ENCODE measurements around the gene MARK2.

DNA sequence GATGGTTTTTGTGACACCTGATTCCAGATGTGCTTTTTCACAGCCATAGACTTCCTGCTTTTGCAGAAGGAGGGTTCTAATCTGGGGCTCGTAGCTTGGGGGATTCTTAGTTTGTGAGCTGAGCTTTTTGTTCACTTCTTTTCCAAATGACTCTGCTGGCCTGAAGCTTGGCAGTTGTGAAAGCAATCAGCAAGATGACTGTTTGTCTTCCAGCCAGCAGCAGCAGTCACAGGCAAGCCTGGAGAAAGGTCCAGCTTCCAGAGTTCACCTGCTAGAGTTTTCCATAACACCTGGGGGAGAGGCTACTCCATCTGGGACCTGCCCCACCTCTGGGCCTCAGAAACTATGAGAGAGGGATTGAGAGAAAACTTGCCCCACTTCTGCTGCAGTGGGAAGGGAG lies 4.1 kb downstream of the MARK2 start:
- TF ChIP-seq TAF1 (IDR thresholded peaks at IDR 0.05; ENCODE audit: borderline replicate concordance, low read depth, low read length), result no peak
- no peak for TF ChIP-seq EZH2phosphoT487 (IDR thresholded peaks at IDR 0.05; ENCODE audit: borderline replicate concordance, low read depth)
- TF ChIP-seq, protein P1, sequence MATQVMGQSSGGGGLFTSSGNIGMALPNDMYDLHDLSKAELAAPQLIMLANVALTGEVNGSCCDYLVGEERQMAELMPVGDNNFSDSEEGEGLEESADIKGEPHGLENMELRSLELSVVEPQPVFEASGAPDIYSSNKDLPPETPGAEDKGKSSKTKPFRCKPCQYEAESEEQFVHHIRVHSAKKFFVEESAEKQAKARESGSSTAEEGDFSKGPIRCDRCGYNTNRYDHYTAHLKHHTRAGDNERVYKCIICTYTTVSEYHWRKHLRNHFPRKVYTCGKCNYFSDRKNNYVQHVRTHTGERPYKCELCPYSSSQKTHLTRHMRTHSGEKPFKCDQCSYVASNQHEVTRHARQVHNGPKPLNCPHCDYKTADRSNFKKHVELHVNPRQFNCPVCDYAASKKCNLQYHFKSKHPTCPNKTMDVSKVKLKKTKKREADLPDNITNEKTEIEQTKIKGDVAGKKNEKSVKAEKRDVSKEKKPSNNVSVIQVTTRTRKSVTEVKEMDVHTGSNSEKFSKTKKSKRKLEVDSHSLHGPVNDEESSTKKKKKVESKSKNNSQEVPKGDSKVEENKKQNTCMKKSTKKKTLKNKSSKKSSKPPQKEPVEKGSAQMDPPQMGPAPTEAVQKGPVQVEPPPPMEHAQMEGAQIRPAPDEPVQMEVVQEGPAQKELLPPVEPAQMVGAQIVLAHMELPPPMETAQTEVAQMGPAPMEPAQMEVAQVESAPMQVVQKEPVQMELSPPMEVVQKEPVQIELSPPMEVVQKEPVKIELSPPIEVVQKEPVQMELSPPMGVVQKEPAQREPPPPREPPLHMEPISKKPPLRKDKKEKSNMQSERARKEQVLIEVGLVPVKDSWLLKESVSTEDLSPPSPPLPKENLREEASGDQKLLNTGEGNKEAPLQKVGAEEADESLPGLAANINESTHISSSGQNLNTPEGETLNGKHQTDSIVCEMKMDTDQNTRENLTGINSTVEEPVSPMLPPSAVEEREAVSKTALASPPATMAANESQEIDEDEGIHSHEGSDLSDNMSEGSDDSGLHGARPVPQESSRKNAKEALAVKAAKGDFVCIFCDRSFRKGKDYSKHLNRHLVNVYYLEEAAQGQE (IDR thresholded peaks at IDR 0.05; ENCODE audit: low read depth, low read length), result no peak
- TF ChIP-seq SIN3A (IDR thresholded peaks at IDR 0.05; ENCODE audit: borderline replicate concordance, low read depth, low read length), result no peak
- TF ChIP-seq, protein P2, sequence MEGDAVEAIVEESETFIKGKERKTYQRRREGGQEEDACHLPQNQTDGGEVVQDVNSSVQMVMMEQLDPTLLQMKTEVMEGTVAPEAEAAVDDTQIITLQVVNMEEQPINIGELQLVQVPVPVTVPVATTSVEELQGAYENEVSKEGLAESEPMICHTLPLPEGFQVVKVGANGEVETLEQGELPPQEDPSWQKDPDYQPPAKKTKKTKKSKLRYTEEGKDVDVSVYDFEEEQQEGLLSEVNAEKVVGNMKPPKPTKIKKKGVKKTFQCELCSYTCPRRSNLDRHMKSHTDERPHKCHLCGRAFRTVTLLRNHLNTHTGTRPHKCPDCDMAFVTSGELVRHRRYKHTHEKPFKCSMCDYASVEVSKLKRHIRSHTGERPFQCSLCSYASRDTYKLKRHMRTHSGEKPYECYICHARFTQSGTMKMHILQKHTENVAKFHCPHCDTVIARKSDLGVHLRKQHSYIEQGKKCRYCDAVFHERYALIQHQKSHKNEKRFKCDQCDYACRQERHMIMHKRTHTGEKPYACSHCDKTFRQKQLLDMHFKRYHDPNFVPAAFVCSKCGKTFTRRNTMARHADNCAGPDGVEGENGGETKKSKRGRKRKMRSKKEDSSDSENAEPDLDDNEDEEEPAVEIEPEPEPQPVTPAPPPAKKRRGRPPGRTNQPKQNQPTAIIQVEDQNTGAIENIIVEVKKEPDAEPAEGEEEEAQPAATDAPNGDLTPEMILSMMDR (IDR thresholded peaks at IDR 0.05), result no peak
- no peak for TF ChIP-seq FOXM1 (IDR thresholded peaks at IDR 0.05; ENCODE audit: low read depth)
- TF ChIP-seq RAD21 (IDR thresholded peaks at IDR 0.05; ENCODE audit: low read length), result no peak
- no peak for TF ChIP-seq CHD2 (IDR thresholded peaks at IDR 0.05; ENCODE audit: low read length, partially characterized antibody)
- TF ChIP-seq, protein P3, sequence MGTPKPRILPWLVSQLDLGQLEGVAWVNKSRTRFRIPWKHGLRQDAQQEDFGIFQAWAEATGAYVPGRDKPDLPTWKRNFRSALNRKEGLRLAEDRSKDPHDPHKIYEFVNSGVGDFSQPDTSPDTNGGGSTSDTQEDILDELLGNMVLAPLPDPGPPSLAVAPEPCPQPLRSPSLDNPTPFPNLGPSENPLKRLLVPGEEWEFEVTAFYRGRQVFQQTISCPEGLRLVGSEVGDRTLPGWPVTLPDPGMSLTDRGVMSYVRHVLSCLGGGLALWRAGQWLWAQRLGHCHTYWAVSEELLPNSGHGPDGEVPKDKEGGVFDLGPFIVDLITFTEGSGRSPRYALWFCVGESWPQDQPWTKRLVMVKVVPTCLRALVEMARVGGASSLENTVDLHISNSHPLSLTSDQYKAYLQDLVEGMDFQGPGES (IDR thresholded peaks at IDR 0.05; ENCODE audit: low read depth, low read length), result no peak
- no peak for TF ChIP-seq RXRA (IDR thresholded peaks at IDR 0.05; ENCODE audit: borderline replicate concordance, low read depth)
- no peak for TF ChIP-seq POLR2AphosphoS5 (IDR thresholded peaks at IDR 0.05; ENCODE audit: low read depth, low read length)

Measured in SK-N-SH (cell line).